Mesenchymal stem cell (in vitro differentiated cells and primary cell): ENCODE results near the gene SMARCA4.

Experiments
- DNase-seq: peaks from one replicate; pipeline ENCODE4 v3.0.0-alpha.2; 2013
- H2AFZ ChIP-seq: one replicate; pipeline ENCODE4 v1.6.1; 2013; ENCODE audit warnings: low read depth, mild to moderate bottlenecking, control low read depth, inconsistent platforms, low read length, moderate library complexity
- H2AK5ac ChIP-seq: 2 replicates; pipeline ENCODE4 v1.6.1; 2013; ENCODE audit warnings: low read length, moderate library complexity, mild to moderate bottlenecking, inconsistent platforms; ENCODE audit not compliant: severe bottlenecking
- H2BK120ac ChIP-seq: one replicate; pipeline ENCODE4 v1.6.1; 2013; ENCODE audit warnings: low read depth, mild to moderate bottlenecking, inconsistent platforms, low read length, moderate library complexity
- H2BK12ac ChIP-seq, 2 experiments: one replicate each; pipeline ENCODE4 v1.6.1; 2013; ENCODE audit warnings: inconsistent platforms in 2 of 2, low read length in 2 of 2, mild to moderate bottlenecking in 2 of 2, moderate library complexity in 2 of 2, control low read depth in 1 of 2
- H2BK15ac ChIP-seq: one replicate; pipeline ENCODE4 v1.6.1; 2013; ENCODE audit warnings: mild to moderate bottlenecking, low read depth, inconsistent platforms; ENCODE audit not compliant: poor library complexity, severe bottlenecking
- H2BK5ac ChIP-seq: 2 replicates; pipeline ENCODE4 v1.6.1; 2013; ENCODE audit warnings: low read depth, mild to moderate bottlenecking, low read length, control low read depth, inconsistent platforms; ENCODE audit not compliant: poor library complexity, severe bottlenecking
- H3K14ac ChIP-seq, 2 experiments: one replicate each; pipeline ENCODE4 v1.6.1; 2013; ENCODE audit warnings: inconsistent platforms in 2 of 2, low read length in 2 of 2, control low read depth in 1 of 2, mild to moderate bottlenecking in 1 of 2, moderate library complexity in 1 of 2
- H3K18ac ChIP-seq, 2 experiments: one replicate each; pipeline ENCODE4 v1.6.1; 2013; ENCODE audit warnings: inconsistent platforms in 2 of 2, low read length in 2 of 2, control low read depth in 1 of 2, low read depth in 1 of 2, mild to moderate bottlenecking in 1 of 2
- H3K23ac ChIP-seq, 2 experiments: one replicate each; pipeline ENCODE4 v1.6.1; 2013; ENCODE audit warnings: inconsistent platforms in 2 of 2, low read length in 2 of 2, mild to moderate bottlenecking in 2 of 2, moderate library complexity in 2 of 2, control low read depth in 1 of 2
- H3K27ac ChIP-seq: 2 replicates; pipeline ENCODE4 v1.5.1; 2013; ENCODE audit warnings: mild to moderate bottlenecking, moderate library complexity, low read length, control low read depth, inconsistent platforms; ENCODE audit not compliant: poor library complexity, severe bottlenecking
- H3K27me3 ChIP-seq, 2 experiments: 2 replicates each; pipeline versions ENCODE4 v1.6.1 to v1.7.0; 2013; ENCODE audit warnings: low read length in 2 of 2, mild to moderate bottlenecking in 2 of 2, moderate library complexity in 2 of 2, control low read depth in 1 of 2, inconsistent platforms in 1 of 2; ENCODE audit not compliant: control insufficient read depth in 1 of 2, insufficient read depth in 1 of 2
- H3K36me3 ChIP-seq, 2 experiments: 2 replicates each; pipeline versions ENCODE4 v1.6.1 to v1.7.0; 2013; ENCODE audit warnings: low read length in 2 of 2, control low read depth in 1 of 2, inconsistent platforms in 1 of 2, low read depth in 1 of 2, mild to moderate bottlenecking in 1 of 2; ENCODE audit not compliant: insufficient read depth in 2 of 2, control insufficient read depth in 1 of 2
- H3K4ac ChIP-seq, 2 experiments: one replicate each; pipeline ENCODE4 v1.6.1; 2013; ENCODE audit warnings: inconsistent platforms in 2 of 2, low read length in 2 of 2, mild to moderate bottlenecking in 2 of 2, moderate library complexity in 2 of 2, control low read depth in 1 of 2, low read depth in 1 of 2
- H3K4me1 ChIP-seq: 2 replicates; pipeline ENCODE4 v1.6.1; 2013; ENCODE audit warnings: low read depth, low read length, control low read depth; ENCODE audit not compliant: control insufficient read depth, insufficient read depth
- H3K4me2 ChIP-seq: 2 replicates; pipeline ENCODE4 v1.6.1; 2013; ENCODE audit warnings: low read length, mild to moderate bottlenecking, inconsistent platforms; ENCODE audit not compliant: poor library complexity, severe bottlenecking
- H3K4me3 ChIP-seq, 2 experiments: 2 replicates each; pipeline versions ENCODE4 v1.5.1 to v1.7.0; 2013; ENCODE audit warnings: low read length in 2 of 2, mild to moderate bottlenecking in 2 of 2, control low read depth in 1 of 2, low read depth in 1 of 2; ENCODE audit not compliant: insufficient read depth in 1 of 2
- H3K79me1 ChIP-seq: replicated peaks from 2 replicates; pipeline ENCODE4 v1.6.1; 2013; ENCODE audit warnings: mild to moderate bottlenecking, control low read depth, low read length, inconsistent platforms; ENCODE audit not compliant: poor library complexity, severe bottlenecking
- H3K9ac ChIP-seq: 2 replicates; pipeline ENCODE4 v1.7.0; 2013; ENCODE audit warnings: mild to moderate bottlenecking, low read length, moderate library complexity
- H3K9me3 ChIP-seq: 2 replicates; pipeline ENCODE4 v1.7.0; 2013; ENCODE audit warnings: mild to moderate bottlenecking, low read length; ENCODE audit not compliant: control insufficient read depth
- H4K8ac ChIP-seq: one replicate; pipeline ENCODE4 v1.6.1; 2013; ENCODE audit warnings: inconsistent platforms, mild to moderate bottlenecking, low read length, moderate library complexity
- H4K91ac ChIP-seq: one replicate; pipeline ENCODE4 v1.6.1; 2013; ENCODE audit warnings: mild to moderate bottlenecking, low read length, inconsistent platforms
- WGBS: methylation state at CpG from one replicate; pipeline ENCODE4 v1.1.7; 2013; ENCODE audit warnings: mixed read lengths; 5-methylcytosine and 5-hydroxymethylcytosine counted together

The SMARCA4 gene

DNA sequence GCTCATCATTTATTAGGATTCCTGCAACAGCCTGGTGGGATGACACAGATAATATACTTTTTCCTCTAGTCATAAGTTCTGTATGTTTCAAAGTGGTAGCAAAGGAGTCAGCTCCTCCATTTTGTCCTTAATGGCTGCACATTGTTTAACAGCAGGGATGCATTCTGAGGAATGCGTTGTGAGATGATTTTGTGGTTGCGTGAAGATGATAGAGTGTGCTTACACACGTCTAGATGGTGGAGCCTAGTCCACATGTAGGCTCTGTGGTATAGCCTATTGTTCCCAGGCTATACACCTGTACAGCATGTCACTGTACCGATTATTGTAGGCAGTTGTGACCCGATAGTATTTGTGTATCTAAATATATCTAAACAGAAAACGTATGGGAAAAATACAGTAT, 4.6 kb downstream of the SMARCA4 start:
- Histone ChIP-seq H3K79me1 (no peaks in the 10 kb centered on the region), H2BK12ac (no peak overlapping the region), H3K4ac (no peak overlapping the region), H3K27me3 (no peaks in the 10 kb centered on the region), H3K9me3 (no peaks in the 10 kb centered on the region), H2AK5ac (no peak overlapping the region), H3K4me2 (no peak overlapping the region), H3K14ac (no peak overlapping the region), H3K27ac (no peak overlapping the region), H3K4me1 (peaks cover 28% of the 10 kb centered on the region), H3K9ac (no peak overlapping the region), H3K18ac (no peak overlapping the region), H2BK120ac (no peak overlapping the region), H4K91ac (no peak overlapping the region), H2BK15ac (no peak overlapping the region), H3K4me3 (no peak overlapping the region), H3K36me3 (peaks cover 0 to 9% of the 10 kb centered on the region in 2 experiments), H2AFZ (no peak overlapping the region), H3K23ac (no peak overlapping the region), H4K8ac (no peak overlapping the region), H2BK5ac (no peak overlapping the region)
- WGBS, result 91% methylated on average over 6 of the region's 6 CpGs
- no peak for DNase-seq

DNA sequence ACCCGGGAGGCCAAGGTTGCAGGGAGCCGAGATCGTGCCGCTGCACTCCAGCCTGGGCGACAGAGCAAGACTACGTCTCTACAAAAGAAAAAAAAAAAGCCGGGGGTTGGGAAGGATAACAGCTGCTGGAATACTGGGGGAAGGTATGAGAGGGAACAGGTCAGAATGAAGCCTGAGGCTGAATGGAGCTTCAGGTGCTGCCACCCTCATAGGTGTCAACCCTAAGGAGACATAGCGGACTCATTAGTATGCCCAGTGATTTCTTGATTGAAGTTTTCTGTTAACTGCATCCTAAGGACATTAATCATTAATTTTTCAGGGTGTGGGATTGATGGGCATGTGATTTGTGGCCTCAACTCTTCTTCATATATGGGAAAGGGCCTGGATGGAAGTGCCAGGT, 6.0 kb downstream of the SMARCA4 start:
- no peak overlapping the region for H3K4ac ChIP-seq
- no peak overlapping the region for H3K23ac ChIP-seq
- H3K18ac ChIP-seq, result no peak overlapping the region
- no peak overlapping the region for H2BK120ac ChIP-seq
- no peaks in the 10 kb centered on the region for H3K27me3 ChIP-seq
- H3K9me3 ChIP-seq, result no peaks in the 10 kb centered on the region
- H2BK15ac ChIP-seq, result no peak overlapping the region
- DNase-seq, result no peak
- H2AK5ac ChIP-seq, result no peak overlapping the region
- WGBS, result 96% methylated on average over 8 of the region's 8 CpGs
- H3K4me3 ChIP-seq, result no peak overlapping the region
- H3K27ac ChIP-seq, result no peak overlapping the region
- no peaks in the 10 kb centered on the region for H3K79me1 ChIP-seq
- H3K14ac ChIP-seq, result no peak overlapping the region
- no peak overlapping the region for H3K9ac ChIP-seq
- peaks cover 28% of the 10 kb centered on the region for H3K4me1 ChIP-seq
- no peak overlapping the region for H4K8ac ChIP-seq
- no peak overlapping the region for H2BK5ac ChIP-seq
- no peak overlapping the region for H4K91ac ChIP-seq
- no peak overlapping the region for H2AFZ ChIP-seq
- H3K36me3 ChIP-seq, result peaks cover 0 to 9% of the 10 kb centered on the region in 2 experiments
- no peak overlapping the region for H3K4me2 ChIP-seq
- no peak overlapping the region for H2BK12ac ChIP-seq

DNA sequence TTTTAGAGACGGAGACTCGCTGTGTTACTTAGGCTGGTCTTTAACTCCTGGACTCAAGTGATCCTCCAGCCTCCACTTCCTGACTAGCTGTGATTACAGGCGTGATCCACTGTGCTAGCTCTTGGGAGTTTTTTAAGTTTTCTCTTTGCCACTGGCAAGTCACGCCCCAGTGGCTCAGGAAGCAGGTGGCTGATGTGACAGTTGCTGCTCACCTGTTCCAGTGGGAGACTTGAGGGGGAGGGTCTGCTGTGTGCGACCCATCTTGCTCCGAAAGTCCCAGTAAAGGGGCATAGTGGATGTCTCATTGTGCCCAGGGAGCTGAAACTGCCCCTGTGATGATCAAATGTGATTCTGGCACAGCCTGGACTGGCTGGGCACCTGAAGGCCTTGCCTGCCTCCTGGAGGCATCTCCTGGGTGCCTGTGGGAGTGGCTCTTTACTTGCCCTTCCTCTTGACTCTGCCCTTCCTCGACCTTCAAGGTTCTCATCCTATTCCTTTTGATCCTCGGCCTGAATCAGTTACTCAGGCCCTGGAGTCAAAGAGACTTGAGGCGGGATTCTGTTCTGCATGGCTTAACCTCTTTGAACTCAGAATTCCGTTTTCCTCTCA, 7.8 kb downstream of the SMARCA4 start:
- Histone ChIP-seq H2AK5ac (no peak overlapping the region), H2BK12ac (no peak overlapping the region), H3K14ac (no peak overlapping the region), H2BK5ac (no peak overlapping the region), H2BK120ac (no peak overlapping the region), H3K27me3 (no peaks in the 10 kb centered on the region), H3K4me3 (no peak overlapping the region), H3K23ac (no peak overlapping the region), H3K18ac (no peak overlapping the region), H4K8ac (no peak overlapping the region), H3K9me3 (no peaks in the 10 kb centered on the region), H3K4me1 (peaks cover 22% of the 10 kb centered on the region), H3K27ac (peak overlapping the region; percentile 9), H3K9ac (peak overlapping the region; percentile 32), H3K36me3 (peaks cover 0 to 7% of the 10 kb centered on the region in 2 experiments), H3K4ac (no peak overlapping the region), H4K91ac (no peak overlapping the region), H2AFZ (no peak overlapping the region), H2BK15ac (no peak overlapping the region), H3K79me1 (no peaks in the 10 kb centered on the region), H3K4me2 (no peak overlapping the region)
- 85% methylated on average over 10 of the region's 10 CpGs for WGBS
- DNase-seq, result no peak

DNA sequence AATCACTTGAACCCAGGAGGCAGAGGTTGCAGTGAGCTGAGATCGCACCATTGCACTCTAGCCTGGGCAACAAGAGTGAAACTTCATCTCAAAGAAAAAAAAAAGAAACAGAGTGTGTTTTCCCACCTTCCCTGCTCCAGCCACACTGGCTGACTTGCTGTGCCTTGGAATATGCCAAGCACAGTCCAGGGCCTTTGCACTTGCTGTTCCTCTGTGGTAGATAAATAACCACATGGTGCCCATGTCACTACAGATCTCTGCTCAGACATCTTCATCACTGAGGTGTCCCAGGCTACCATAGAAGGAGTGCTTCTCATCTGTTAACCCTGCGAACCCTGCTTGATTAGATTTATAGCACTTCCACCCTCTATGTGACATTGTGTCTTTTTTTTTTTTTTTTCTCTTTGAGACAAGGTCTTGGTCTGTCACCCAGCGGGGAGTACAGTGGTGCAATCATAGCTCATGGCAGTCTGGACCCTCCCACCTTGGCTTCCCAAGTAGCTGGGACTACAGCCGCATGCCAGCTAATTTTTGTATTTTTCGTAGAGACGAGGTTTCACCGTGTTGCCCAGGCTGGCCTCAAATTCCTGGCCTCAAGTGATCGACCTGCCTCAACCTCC, 10.4 kb downstream of the SMARCA4 start:
- Histone ChIP-seq H3K4ac (no peak overlapping the region), H3K14ac (no peak overlapping the region), H3K79me1 (no peaks in the 10 kb centered on the region), H3K23ac (no peak overlapping the region), H2BK12ac (no peak overlapping the region), H2AFZ (no peak overlapping the region), H3K27ac (no peak overlapping the region), H2BK120ac (no peak overlapping the region), H3K9me3 (no peaks in the 10 kb centered on the region), H3K9ac (no peak overlapping the region), H3K4me1 (peaks cover 21% of the 10 kb centered on the region), H3K18ac (no peak overlapping the region), H2AK5ac (no peak overlapping the region), H3K4me3 (no peak overlapping the region), H3K4me2 (no peak overlapping the region), H2BK15ac (no peak overlapping the region), H4K91ac (no peak overlapping the region), H2BK5ac (no peak overlapping the region), H3K27me3 (no peaks in the 10 kb centered on the region), H3K36me3 (peaks cover 0 to 5% of the 10 kb centered on the region in 2 experiments), H4K8ac (no peak overlapping the region)
- no peak for DNase-seq
- 97% methylated on average over 8 of the region's 8 CpGs for WGBS
